ENCODE measurements around the gene PLAAT5.
"Not testable (repeated sequence)": the region's sequence is repeated elsewhere in the genome, so short reads cannot be mapped to it uniquely, and the experiment has no call there.

Gene PLAAT5

DNA sequence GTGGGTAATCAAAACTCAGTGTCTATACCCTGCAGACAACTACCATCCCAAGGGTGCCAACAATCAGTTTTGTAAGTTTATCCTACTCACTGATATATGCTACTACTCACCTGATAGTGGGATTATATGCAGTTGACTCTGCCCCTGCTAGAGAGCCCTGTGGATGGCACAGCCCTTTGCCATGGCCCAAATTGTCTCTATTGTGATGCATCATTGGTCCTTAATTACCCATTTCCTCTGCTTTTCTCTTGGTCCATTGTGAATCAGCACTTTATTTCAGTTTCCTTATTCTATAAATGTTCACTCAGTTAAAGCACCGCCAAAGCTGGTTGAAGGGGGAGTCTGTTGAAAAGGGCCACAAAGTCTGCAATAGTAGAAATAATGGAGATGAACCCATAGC lies 42.3 kb downstream of the PLAAT5 start:
- no peak overlapping the region for H3K4me3 ChIP-seq (ENCODE audit: low read length)
- TF ChIP-seq, protein P1, sequence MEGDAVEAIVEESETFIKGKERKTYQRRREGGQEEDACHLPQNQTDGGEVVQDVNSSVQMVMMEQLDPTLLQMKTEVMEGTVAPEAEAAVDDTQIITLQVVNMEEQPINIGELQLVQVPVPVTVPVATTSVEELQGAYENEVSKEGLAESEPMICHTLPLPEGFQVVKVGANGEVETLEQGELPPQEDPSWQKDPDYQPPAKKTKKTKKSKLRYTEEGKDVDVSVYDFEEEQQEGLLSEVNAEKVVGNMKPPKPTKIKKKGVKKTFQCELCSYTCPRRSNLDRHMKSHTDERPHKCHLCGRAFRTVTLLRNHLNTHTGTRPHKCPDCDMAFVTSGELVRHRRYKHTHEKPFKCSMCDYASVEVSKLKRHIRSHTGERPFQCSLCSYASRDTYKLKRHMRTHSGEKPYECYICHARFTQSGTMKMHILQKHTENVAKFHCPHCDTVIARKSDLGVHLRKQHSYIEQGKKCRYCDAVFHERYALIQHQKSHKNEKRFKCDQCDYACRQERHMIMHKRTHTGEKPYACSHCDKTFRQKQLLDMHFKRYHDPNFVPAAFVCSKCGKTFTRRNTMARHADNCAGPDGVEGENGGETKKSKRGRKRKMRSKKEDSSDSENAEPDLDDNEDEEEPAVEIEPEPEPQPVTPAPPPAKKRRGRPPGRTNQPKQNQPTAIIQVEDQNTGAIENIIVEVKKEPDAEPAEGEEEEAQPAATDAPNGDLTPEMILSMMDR (conservative IDR thresholded peaks at IDR 0.05; ENCODE audit: low read depth, low read length), result no peak
- DNase-seq (ENCODE audit: low read depth), result no peak

DNA sequence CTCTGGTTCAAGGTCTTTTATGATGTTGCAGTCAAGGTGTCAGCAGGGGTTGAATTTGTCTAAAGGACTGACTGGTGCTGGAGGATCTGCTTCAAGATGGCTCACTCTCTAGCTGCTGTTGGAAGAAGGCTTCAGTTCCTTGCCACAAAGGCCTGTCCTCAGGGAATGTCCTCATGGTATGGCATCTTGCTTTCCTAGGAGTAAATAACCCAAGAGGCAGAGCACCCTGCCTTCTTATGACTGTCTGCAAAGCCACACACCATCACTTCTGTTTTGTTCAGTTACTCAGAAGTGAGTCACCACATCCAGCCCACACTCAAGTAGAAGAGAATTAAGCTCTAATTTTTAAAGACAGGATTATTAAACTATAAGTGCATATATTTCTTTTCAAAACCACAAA lies 45.2 kb downstream of the PLAAT5 start:
- no peak for DNase-seq (ENCODE audit: low read depth)
- no peak overlapping the region for H3K4me3 ChIP-seq (ENCODE audit: low read length)
- TF ChIP-seq, protein P1 (conservative IDR thresholded peaks at IDR 0.05; ENCODE audit: low read depth, low read length), result no peak

DNA sequence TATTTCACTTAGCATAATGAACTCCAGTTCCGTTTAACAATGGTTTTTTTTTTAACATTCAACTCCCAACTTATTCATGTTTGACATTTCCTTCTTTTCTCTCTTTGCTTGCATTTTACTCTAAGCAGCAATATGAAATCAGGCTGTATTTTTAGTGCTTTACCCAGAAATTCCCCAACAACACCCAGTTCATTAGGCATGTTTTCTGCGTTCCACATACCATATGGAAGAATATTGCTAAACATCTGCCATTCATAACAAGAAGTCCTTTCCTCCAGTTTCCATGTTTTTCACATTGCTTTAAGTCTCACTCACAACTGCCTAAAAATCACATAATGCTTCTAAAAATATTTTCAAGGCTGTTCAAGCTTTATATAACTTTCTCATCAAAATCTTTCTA lies 45.8 kb downstream of the PLAAT5 start:
- H3K4me3 ChIP-seq (ENCODE audit: low read length), result no peak overlapping the region
- TF ChIP-seq, protein P1 (conservative IDR thresholded peaks at IDR 0.05; ENCODE audit: low read depth, low read length), result no peak
- DNase-seq (ENCODE audit: low read depth), result no peak

DNA sequence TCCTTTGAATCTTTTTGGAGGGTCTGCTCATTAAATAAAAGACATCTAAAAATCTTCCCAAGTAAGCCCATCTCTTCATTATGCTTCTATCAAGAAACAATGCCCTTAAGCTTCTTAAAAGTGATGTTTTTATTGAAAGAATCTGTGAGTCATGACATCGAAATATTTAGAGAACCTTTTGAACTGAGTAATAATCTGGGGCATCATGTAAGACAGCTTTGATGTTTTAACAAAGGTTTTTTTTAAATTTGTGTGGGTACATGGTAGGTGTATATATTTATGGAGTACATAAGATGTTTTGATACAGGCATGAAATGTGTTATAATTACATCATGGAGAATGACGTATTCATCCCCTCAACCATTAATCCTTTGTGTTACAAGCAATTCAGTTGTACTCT lies 46.8 kb downstream of the PLAAT5 start:
- H3K4me3 ChIP-seq (ENCODE audit: low read length), result no peak overlapping the region
- TF ChIP-seq, protein P1 (conservative IDR thresholded peaks at IDR 0.05; ENCODE audit: low read depth, low read length), result no peak
- DNase-seq (ENCODE audit: low read depth), result no peak

DNA sequence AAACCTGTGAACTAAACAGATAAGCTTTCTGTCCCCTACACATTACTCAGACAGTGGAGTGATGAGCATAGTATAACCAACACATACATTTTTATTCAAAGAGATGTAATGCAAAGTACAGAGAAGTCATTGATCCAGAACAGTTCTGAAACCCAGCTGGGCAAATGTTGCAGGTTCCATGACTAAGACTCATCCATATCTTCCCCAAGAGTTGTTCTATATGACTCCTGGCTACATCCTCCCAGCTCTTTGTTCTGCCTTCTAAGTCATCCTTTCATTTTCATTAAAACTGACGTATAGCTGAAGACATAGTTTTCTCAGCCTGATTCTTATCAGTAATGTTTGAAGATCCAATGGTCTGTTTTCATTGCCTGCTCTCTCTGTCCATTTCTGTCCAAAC lies 47.3 kb downstream of the PLAAT5 start:
- TF ChIP-seq, protein P1 (conservative IDR thresholded peaks at IDR 0.05; ENCODE audit: low read depth, low read length), result no peak
- no peak overlapping the region for H3K4me3 ChIP-seq (ENCODE audit: low read length)
- no peak for DNase-seq (ENCODE audit: low read depth)

DNA sequence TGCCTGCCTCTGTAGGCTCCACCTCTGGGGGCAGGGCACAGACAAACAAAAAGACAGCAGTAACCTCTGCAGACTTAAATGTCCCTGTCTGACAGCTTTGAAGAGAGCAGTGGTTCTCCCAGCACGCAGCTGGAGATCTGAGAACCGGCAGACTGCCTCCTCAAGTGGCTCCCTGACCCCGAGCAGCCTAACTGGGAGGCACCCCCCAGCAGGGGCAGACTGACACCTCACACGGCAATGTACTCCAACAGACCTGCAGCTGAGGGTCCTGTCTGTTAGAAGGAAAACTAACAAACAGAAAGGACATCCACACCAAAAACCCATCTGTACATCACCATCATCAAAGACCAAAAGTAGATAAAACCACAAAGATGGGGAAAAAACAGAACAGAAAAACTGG lies 55.1 kb downstream of the PLAAT5 start:
- DNase-seq (ENCODE audit: low read depth); H3K4me3 ChIP-seq (ENCODE audit: low read length): not testable (repeated sequence)

DNA sequence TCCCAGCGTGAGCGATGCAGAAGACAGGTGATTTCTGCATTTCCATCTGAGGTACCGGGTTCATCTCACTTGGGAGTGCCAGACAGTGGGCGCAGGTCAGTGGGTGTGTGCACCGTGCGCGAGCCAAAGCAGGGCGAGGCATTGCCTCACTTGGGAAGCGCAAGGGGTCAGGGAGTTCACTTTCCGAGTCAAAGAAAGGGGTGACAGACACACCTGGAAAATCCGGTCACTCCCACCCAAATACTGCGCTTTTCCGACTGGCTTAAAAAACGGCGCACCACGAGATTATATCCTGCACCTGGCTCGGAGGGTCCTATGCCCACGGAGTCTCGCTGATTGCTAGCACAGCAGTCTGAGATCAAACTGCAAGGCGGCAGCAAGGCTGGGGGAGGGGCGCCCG lies 55.6 kb downstream of the PLAAT5 start:
- H3K4me3 ChIP-seq (ENCODE audit: low read length); DNase-seq (ENCODE audit: low read depth): not testable (repeated sequence)

DNA sequence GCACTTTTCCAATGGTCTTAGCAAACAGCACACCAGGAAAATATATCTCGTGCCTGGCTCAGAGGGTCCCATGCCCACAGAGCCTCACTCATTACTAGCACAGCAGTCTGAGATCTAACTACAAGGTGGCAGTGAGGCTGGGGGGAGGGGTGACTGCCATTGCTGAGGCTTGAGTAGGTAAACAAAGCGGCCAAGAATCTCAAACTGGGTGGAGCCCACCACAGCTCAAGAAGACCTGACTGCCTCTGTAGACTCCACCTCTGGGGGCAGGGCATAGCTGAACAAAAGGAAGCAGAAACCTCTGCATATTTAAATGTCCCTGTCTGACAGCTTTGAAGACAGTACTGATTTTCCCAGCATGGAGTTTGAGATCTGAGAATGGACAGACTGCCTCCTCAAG lies 60.2 kb downstream of the PLAAT5 start:
- H3K4me3 ChIP-seq (ENCODE audit: low read length); DNase-seq (ENCODE audit: low read depth): not testable (repeated sequence)

DNA sequence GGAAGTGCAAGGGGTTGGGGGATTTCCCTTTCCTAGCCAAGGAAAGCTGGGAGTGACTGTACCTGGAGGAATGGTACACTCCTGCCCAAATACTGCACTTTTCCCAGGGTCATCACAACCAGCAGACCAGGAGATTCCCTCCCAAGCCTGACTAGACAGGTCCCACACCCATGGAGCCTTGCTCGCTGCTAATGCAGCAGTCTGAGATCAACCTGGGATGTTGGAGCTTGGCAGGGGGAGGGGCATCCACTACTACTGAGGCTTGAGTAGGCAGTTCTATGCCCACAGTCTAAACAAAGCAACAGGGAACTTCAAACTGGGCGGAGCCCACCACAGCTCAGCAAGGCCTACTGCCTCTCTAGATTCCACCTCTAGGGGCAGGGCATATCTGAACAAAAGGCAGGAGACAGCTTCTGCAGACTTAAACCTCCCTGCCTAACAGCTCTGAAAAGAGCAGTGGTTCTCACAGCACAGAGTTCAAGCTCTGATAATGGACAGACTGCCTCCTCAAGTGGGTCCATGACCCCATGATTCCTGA lies 62.9 kb downstream of the PLAAT5 start:
- TF ChIP-seq, protein P1 (conservative IDR thresholded peaks at IDR 0.05; ENCODE audit: low read depth, low read length), result no peak
- no peak for DNase-seq (ENCODE audit: low read depth)
- no peak overlapping the region for H3K4me3 ChIP-seq (ENCODE audit: low read length)

Measured in retinal pigment epithelial cell (primary cell).